ENCODE measurements around the gene MMRN2.
"Not testable (repeated sequence)": the region's sequence is repeated elsewhere in the genome, so short reads cannot be mapped to it uniquely, and the experiment has no call there.

MMRN2 gene

GRCh38 chr10:86941426-86941825 lies 16.0 kb downstream of the MMRN2 start:
- no peak for DNase-seq (ENCODE audit: extremely low read depth in 1 of 2, low read depth in 1 of 2)

GRCh38 chr10:86940677-86941076 lies 16.7 kb downstream of the MMRN2 start:
- no peak for DNase-seq (ENCODE audit: extremely low read depth in 1 of 2, low read depth in 1 of 2)

- not testable (repeated sequence) for DNase-seq (ENCODE audit: extremely low read depth in 1 of 2, low read depth in 1 of 2)
Measured at GRCh38 chr10:86940076-86940475, 17.3 kb downstream of the MMRN2 start.

DNA sequence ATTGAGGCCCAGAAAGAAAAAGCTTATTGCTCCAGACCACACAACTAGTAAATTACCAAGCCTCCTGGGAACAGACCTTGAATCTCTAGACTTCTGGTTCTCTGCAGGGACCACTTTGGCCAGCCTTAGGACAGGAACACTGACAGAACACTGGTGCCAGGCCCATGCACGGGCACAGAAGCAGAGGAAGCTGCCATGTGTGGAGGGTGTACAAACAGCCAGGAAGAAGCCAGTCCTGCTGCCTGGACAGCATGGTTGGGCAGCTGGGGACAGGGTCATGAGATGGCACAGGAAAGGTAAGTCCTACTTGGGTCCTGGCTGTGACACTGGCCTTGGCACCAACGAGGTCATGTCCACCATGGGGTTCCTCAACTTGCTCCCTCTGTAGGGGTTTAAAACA lies 19.2 kb downstream of the MMRN2 start:
- DNase-seq (ENCODE audit: extremely low read depth in 1 of 2, low read depth in 1 of 2) = no peak

GRCh38 chr10:86937502-86938154 lies 19.8 kb downstream of the MMRN2 start:
- DNase-seq (ENCODE audit: extremely low read depth in 1 of 2, low read depth in 1 of 2) = no peak

DNA sequence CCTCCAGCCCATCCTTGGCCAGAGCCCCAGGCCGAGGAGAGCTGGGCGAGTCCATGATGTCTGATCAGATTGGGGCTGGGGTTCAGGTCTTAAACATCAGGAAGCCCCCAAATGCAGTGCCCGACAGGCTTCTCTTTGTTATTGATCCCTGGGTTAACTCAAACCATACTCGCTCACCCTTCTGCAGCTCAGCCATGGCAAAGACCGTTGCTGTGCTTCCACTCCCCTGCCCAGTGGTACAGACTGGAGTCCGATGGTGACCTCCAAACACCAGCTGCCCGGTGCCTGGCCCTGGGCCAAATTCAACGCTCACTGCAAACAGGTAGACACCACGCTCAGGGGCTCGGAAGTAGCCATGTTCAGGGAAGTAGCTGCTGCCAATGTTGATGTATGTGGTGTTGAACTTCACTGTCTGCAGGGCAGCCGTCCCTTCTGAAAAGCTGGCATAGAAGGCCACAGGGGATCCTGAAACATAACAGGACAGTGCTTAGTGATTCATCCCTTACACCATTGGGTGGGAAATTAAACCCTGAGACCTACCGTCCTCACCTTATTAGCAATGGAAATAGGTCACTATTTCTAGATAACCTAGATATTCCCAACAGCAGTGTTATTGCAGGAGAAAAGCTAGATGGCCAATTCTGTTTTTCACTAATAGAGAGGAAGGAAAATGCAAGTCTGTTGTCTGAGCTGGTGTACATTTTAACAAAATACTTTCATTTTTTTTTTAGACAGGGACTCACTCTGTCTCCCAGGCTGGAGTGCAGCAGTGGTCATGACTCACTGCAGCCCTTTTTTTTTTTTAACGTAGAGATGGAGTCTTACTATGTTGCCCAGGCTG lies 20.5 kb downstream of the MMRN2 start:
- no peak for DNase-seq (ENCODE audit: extremely low read depth in 1 of 2, low read depth in 1 of 2)

DNA sequence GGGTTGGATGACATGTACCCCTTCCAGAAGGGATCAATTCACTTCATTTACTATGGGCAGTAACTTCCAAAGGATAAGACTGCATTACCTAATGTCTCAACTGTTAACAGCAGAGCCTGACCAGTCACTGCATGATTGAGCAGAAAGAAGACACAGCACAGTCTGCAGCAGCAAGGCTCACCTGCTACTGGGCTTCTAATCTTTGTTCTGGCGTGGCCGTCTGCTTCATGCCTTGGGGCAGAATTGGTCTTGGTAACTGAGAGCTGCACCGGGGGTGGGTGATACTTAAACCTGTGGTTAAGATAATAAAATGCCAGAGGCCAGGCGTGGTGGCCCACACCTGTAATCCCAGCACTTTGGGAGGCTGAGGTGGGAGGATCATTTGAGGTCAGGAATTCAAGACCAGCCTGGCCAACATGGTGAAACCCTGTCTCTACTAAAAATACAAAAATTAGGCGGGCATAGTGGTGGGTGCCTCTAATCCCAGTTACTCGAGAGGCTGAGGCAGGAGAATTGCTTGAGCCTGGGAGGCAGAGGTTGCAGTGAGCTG lies 23.2 kb downstream of the MMRN2 start:
- not testable (repeated sequence) for DNase-seq (ENCODE audit: extremely low read depth in 1 of 2, low read depth in 1 of 2)

DNA sequence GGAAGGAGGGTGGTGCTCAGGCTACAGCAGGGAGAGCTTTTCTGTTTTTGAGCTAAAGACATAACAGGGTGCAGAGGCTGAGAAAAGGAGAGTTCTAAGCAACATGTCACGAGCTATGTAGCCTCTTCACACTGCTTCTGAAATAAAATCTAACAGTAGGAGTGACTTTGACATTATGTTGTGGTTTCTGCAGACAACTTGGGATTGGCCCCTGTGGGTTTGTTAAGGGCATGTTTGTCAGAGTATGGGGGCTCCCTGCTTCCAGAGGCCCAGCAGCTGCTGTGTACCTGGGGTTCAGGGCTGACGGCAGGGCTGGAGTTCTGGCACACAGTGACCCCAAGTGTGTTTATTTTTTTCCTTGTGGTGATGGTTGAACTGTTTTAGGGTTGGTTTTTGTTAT lies 24.7 kb downstream of the MMRN2 start:
- no peak for DNase-seq (ENCODE audit: extremely low read depth in 1 of 2, low read depth in 1 of 2)

DNA sequence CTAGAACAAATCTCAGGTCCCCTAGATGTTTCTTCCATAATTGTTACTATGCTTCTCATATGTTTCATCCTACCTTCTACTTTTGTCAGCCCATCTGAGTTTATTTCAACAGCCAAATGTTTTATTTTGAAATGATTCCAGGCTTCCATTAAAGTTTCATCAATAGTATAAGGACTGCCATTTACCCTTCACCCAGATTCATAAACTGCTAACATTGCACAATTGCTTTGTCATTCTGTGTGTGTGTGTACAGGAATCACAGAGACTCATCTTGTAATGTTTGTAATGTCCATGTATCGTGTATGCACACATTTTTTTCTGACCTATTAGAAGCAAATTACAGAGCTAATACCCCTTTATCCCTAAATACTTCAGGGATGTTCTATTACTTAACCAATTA lies 25.5 kb downstream of the MMRN2 start:
- DNase-seq (ENCODE audit: extremely low read depth in 1 of 2, low read depth in 1 of 2) = no peak

DNA sequence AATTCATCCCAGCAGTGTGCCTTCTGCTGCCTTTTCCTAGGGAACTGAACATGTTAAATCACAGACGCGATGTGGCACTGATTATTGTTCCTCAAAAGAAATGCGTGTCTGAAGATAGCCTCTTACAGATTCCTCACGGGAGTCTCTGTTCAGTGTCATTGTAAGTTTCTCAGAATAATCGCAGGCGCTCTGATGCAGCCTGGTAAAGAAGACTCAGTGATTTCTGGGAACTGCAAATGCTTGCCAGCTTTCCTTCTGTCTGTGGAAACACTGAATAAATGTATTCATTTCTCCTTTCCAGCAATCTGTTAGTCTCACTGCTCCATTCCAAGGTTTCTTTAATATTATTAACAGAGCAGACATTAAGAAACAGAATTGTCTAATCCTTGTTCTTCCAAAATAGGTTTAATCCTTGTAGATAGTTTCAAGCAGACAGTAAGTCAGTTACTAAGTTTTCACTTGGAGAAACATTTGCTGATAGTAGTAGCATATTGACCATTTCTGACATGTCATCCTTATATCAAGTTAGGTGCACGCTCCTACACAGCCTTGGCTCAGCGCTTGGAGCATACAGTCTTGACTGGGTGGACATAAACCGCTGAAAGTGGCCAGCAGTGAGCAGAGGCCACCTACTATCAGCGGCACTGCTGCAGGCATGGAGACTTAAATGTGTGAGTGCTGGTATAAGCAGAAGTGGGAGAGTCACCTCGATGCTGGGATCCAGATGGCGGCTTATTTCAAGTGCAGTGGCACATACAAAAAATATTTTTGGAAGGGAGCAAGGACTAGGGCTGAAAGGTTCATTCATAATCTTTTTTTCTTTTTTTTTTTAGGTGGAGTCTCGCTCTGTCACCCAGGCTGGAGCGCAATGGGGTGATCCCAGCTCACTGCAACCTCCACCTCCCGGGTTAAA lies 27.7 kb downstream of the MMRN2 start:
- no peak for DNase-seq (ENCODE audit: extremely low read depth in 1 of 2, low read depth in 1 of 2)

DNA sequence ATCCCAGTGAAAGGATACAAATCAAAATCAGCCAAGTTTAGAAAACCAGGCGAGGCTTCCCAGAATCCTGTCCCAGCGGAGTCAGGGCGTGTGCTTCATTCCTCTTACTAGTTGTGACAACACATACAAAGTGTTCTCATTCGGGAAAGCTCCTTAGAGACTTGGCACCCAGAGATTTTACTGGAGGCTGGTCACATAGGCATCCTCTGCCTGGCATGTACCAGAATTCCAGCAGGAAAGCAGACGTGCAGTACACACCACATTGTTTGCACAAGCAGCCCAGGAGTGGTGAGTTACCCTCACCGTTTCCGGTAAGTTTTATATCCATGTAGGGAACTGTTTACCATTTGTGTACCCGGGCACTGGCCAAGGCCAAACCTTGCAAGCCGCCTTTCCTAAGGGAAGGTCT lies 34.9 kb downstream of the MMRN2 start:
- no peak for DNase-seq (ENCODE audit: extremely low read depth in 1 of 2, low read depth in 1 of 2)

- no peak for DNase-seq (ENCODE audit: extremely low read depth in 1 of 2, low read depth in 1 of 2)
Measured at GRCh38 chr10:86918022-86918471, 39.4 kb downstream of the MMRN2 start.

- DNase-seq (ENCODE audit: extremely low read depth in 1 of 2, low read depth in 1 of 2) = no peak
Measured at GRCh38 chr10:86914734-86915133, 42.7 kb downstream of the MMRN2 start.

GRCh38 chr10:86905429-86905828 lies 52.0 kb downstream of the MMRN2 start:
- DNase-seq (ENCODE audit: extremely low read depth in 1 of 2, low read depth in 1 of 2) = no peak

- no peak for DNase-seq (ENCODE audit: extremely low read depth in 1 of 2, low read depth in 1 of 2)
Measured at GRCh38 chr10:86904600-86904999, 52.8 kb downstream of the MMRN2 start.

- no peak for DNase-seq (ENCODE audit: extremely low read depth in 1 of 2, low read depth in 1 of 2)
Measured at GRCh38 chr10:86900955-86901354, 56.5 kb downstream of the MMRN2 start.

DNA sequence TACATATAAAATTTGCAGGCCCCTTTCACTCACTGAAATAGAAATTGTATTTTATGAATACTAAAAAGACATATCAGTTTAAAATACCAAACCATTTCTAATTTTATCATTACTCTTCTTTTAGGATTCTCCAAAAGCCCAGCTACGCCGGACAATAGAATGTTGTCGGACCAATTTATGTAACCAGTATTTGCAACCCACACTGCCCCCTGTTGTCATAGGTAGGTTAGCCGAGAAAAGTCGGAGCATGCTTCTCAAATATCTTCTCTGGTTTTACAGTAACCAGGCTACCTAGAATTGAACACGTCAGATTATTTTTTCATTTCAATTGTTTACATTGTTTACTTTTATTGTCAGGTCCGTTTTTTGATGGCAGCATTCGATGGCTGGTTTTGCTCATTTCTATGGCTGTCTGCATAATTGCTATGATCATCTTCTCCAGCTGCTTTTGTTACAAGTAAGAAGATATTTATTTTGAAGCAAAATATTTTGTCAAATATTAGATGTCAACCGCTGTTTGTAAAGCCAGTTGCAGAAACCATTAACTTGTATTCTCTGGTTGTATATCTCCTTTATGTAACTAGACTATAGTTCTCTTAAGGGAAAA lies 57.6 kb downstream of the MMRN2 start:
- no peak for DNase-seq (ENCODE audit: extremely low read depth in 1 of 2, low read depth in 1 of 2)

DNA sequence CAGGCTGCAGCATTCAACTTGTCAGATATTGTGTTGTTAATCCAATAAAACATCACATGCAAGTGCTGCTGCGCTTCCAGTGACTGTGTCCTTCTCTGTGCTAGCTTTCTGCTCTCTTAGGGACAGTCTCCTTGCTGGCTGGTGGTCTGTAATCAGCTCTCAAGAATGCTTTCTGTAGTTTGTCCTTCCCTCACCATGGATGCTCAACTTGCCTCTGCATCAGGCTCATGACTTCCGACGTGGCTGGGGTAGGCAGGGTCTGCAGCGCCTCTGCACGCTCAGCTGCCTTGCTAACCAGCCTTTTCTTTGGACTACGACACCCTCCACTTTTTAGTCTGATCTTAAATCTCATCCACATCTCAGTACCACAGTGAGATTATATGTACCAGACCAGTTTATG lies 58.3 kb downstream of the MMRN2 start:
- DNase-seq (ENCODE audit: extremely low read depth in 1 of 2, low read depth in 1 of 2) = no peak

DNA sequence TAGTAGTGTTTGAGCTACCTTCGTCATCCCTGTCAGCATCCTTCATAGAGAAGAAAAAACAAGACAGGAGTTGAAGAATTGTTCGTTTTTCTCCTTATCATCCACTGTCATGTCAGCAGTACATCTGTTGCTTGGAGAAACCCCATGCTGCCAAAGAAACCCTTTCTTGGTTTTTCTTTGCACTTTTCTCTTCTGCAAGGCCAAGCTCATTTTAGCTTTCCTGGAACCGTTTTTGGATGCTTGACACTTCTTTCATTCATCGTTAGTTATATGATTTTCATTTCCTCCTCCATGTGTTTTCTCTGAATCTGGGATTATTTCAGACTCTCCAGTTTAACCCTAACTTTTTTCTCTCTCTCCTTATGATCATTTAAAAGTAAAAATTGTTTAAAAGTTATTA lies 58.9 kb downstream of the MMRN2 start:
- DNase-seq (ENCODE audit: extremely low read depth in 1 of 2, low read depth in 1 of 2) = no peak

DNA sequence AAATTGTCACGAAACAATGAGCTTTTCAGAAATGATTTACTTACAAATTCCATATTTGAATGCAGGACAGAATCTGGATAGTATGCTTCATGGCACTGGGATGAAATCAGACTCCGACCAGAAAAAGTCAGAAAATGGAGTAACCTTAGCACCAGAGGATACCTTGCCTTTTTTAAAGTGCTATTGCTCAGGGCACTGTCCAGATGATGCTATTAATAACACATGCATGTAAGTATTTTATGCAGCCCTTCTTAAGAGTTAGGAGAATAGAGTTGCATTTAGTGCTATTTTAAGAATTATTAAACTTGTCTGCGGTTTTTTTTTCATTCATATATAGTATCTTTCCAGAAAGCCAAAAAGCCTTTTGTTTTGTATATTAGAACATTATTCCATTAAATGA lies 67.4 kb downstream of the MMRN2 start:
- DNase-seq (ENCODE audit: extremely low read depth in 1 of 2, low read depth in 1 of 2) = no peak
